T-helper 22 cell (primary cell): ENCODE measurements around the gene NSMCE4A.
"Not testable (repeated sequence)": the region's sequence is repeated elsewhere in the genome, so short reads cannot be mapped to it uniquely, and the experiment has no call there.

ENCODE experiments used
- DNase-seq: peaks from one replicate; pipeline ENCODE4 v3.0.0-alpha.2; 2020; ENCODE audit warnings: low read depth

NSMCE4A gene

GRCh38 chr10:121974535-121975294, at the start of gene NSMCE4A:
Gene NSMCE4A, minus strand, starts transcription at chr10:121975217. Its CDS starts 52 bp downstream, at chr10:121975165.
- DNase-seq: peak; percentile 20

GRCh38 chr10:122023257-122023656, 48.2 kb upstream of the NSMCE4A start:
- not testable (repeated sequence) for DNase-seq

- DNase-seq: no peak
Observed at GRCh38 chr10:122022276-122022675, 47.3 kb upstream of the NSMCE4A start.

GRCh38 chr10:122021828-122022227, 46.8 kb upstream of the NSMCE4A start:
- DNase-seq: no peak

- DNase-seq: no peak
Observed at GRCh38 chr10:122021379-122021778, 46.4 kb upstream of the NSMCE4A start.

GRCh38 chr10:122020226-122020625, 45.2 kb upstream of the NSMCE4A start:
- no peak for DNase-seq

- no peak for DNase-seq
Observed at GRCh38 chr10:122019414-122019975, 44.5 kb upstream of the NSMCE4A start.

GRCh38 chr10:122018951-122019413, 44.0 kb upstream of the NSMCE4A start:
- no peak for DNase-seq

GRCh38 chr10:122018491-122018890, 43.5 kb upstream of the NSMCE4A start:
- no peak for DNase-seq

- not testable (repeated sequence) for DNase-seq
Observed at GRCh38 chr10:122017926-122018325, 42.9 kb upstream of the NSMCE4A start.

- no peak for DNase-seq
Observed at GRCh38 chr10:122014652-122015248, 39.7 kb upstream of the NSMCE4A start.

- DNase-seq: no peak
Observed at GRCh38 chr10:122013311-122013780, 38.3 kb upstream of the NSMCE4A start.

- no peak for DNase-seq
Observed at GRCh38 chr10:122012731-122013130, 37.7 kb upstream of the NSMCE4A start.

- DNase-seq: no peak
Observed at GRCh38 chr10:122010405-122011050, 35.5 kb upstream of the NSMCE4A start.

GRCh38 chr10:122007415-122007814, 32.4 kb upstream of the NSMCE4A start:
- no peak for DNase-seq

GRCh38 chr10:122001698-122002097, 26.7 kb upstream of the NSMCE4A start:
- no peak for DNase-seq

- DNase-seq: no peak
Observed at GRCh38 chr10:121999301-121999700, 24.3 kb upstream of the NSMCE4A start.

GRCh38 chr10:121998462-121998861, 23.4 kb upstream of the NSMCE4A start:
- DNase-seq: no peak

GRCh38 chr10:121994429-121994941, 19.5 kb upstream of the NSMCE4A start:
- DNase-seq: no peak

- not testable (repeated sequence) for DNase-seq
Observed at GRCh38 chr10:121991727-121992126, 16.7 kb upstream of the NSMCE4A start.

GRCh38 chr10:121990015-121990677, 15.1 kb upstream of the NSMCE4A start:
- no peak for DNase-seq
